GM18858 (cell line): Measurements from ENCODE around the gene SLC22A17.

Experiments used
- ATAC-seq: cut with Tn5 transposase; IDR thresholded peaks from one replicate; pipeline ENCODE4 v1.9.1; 2021; ENCODE audit not compliant: unreplicated experiment

The SLC22A17 gene

DNA sequence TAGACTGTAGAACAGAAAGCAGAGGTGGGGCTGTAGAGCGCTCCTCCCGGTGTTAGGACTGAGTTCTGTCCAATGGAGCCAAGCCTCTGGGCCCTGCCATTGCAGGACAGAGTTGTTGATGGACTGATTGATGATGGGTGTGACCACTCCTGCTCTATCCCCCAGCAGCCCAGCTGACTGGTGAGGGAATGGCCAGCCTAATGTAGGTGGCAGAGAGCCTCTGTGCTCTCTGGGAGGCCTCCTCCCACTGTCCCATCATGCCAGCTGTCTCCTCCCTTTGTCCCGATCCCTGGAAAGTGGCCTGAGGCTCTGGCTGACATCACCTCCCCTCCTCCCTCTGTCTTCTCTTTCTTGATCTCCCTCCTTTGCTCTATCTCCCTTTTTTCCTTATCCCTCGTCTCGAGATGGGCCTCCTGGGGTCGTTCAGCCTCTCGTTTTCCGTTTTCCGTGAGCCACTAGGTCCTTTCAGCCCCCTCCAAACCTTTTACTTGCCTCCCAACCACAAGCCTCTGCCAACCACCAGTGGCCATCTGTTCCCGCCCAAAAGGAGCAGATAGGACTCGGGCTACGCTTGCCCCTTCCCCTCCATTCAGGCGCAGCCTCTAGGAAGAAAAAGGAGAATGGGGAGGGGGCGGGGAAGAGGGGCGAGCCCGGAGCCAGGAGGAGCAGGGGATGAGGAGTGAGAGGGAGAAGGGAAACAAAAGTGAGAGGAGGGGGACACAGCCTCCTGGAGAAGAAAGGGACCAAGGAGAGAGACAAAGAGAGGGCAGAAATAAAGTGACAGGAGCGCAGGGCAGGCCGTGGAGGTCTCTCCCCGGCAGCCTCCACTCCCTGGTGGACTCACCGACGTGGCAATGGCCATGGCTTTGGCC is 11.7 kb upstream of the SLC22A17 start:
- no peak for ATAC-seq

GRCh38 chr14:23362200-23362599 is 9.5 kb upstream of the SLC22A17 start:
- no peak for ATAC-seq

DNA sequence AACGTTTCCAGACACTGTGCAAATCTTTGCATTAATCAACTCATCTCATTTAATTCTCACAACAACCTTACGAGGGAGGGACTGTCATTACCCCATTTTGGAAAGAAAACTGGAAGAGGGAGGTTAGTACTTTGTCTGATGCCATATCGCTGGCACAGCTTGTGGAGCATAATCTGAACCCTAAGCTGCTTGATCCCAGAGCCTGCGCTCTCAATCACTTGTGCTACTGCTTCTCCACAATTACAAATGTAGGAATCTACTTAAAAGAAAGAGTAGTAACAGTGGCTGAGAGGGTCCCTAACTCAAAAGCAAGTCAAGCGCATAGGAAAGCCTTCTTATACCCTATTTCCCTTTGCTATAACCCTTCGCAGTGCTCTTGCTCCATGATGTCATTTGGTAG is 9.1 kb upstream of the SLC22A17 start:
- no peak for ATAC-seq

- ATAC-seq = no peak
Measured at GRCh38 chr14:23361320-23361719, 8.6 kb upstream of the SLC22A17 start.

DNA sequence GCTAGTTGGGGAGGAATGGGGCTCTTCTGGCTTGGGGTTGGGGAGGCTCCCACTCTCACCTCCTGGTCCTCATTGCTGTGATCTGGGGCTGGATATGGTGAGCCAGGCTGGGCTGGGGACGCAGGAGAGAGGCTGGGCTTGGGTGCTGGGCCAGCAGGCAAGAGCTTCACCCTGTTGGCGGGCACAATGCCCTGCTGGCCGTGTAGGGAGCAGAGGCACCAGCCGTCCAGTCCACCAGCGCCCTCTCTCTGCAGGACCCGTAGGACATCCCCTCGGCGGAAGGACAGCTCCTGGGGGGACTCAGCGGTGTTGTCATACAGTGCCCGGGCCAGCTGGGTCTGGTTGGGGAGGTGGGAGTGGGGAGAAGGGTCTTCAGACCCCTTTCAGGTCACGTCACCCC is 7.8 kb upstream of the SLC22A17 start:
- ATAC-seq = no peak

DNA sequence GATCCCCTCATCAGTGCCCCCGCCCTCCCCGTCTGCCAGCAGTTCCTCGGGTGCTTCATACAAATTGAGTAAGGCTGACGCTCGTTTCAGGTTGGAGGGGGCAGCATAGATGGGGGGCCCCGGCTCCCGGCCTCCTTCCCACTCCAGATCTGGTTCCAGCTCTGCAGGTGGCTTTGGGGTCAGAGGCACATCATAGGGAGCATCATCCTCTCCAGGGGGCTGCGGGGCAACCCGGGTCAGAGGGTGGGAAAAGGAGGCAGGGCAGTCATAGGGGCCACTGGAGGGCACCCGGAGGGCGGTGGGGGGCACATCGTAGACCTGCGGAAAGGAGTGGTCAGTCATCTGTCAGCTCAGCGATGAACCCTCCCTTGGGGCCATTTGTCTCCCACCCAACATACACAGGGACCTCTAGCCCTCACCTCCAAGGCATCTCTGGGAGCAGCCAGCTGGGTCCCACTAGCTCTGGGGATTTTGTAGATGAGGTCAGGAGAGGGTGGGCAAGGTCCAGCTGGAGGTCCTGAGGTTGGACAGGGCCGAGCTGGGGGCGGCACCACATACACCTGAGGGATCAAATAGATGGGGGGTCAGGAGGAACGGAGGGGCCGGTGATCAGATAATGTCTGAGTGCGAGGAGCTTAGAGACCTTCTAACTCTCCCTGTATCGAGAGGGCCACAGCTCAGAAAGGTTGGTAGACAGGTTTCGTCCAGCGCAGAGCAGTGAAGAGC is 7.2 kb upstream of the SLC22A17 start:
- no peak for ATAC-seq

GRCh38 chr14:23359167-23359626 is 6.5 kb upstream of the SLC22A17 start:
- ATAC-seq = no peak

- no peak for ATAC-seq
Measured at GRCh38 chr14:23358553-23359166, 6.0 kb upstream of the SLC22A17 start.

- no peak for ATAC-seq
Measured at GRCh38 chr14:23358042-23358441, 5.4 kb upstream of the SLC22A17 start.

DNA sequence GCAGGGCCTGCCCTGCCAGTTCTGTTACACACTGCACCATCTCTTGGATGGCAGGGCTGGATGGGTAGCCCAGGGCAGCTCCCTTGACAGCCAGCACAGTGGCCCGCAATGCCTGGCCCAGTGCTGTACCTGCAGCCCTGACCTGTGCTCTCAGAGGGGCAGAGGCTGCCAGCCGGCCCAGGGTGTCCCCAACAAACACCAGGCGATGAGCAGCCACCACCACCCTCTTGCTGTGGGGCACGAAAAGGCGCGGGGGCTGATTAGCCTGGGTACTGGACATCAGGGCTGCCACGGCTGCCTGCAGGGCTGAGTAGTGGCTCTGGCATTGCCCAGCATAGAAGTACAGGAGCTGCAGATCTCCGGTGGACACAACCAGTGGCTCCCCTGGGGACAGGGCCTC is 4.6 kb upstream of the SLC22A17 start:
- no peak for ATAC-seq

GRCh38 chr14:23356662-23357061 is 4.0 kb upstream of the SLC22A17 start:
- ATAC-seq = no peak

- ATAC-seq = no peak
Measured at GRCh38 chr14:23355871-23356435, 3.3 kb upstream of the SLC22A17 start.

DNA sequence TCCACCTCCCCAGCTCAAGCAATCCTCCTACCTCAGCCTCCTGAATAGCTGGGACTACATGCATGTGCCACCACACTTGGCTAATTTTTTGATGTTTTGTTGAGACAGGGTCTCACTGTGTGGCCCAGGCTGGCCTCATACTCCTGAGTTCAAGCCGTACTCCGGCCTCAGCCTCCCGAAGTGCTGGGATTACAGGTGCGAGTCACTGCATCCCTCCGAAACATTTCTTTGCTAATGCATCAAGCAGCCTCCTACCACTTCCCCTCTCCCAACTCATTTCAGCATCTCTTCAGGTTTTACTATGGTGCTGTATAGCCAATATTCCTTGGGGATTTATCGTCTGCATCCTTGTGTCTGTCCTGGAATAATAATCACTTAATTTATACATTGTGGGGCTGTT is 2.3 kb upstream of the SLC22A17 start:
- no peak for ATAC-seq

DNA sequence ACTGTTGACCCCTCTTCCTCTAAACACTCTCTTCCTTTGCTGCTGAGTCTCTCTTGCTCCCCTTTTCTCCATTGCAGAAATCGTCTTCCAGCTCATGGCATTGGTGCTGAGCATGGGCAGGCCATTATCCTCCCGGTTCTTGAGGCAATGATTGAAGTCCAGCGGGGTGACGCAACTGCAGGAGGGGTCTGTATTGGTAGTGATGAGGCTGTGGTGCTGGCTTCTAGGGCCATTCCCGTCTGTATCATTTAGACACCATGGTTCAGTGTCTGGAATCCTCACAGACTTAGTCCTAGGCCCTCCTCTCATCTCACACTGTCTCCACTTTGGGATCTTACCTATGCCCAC is 720 bp upstream of the SLC22A17 start:
- no peak for ATAC-seq

- no peak for ATAC-seq
Measured at GRCh38 chr14:23351681-23352505, 794 bp downstream of the SLC22A17 start.

DNA sequence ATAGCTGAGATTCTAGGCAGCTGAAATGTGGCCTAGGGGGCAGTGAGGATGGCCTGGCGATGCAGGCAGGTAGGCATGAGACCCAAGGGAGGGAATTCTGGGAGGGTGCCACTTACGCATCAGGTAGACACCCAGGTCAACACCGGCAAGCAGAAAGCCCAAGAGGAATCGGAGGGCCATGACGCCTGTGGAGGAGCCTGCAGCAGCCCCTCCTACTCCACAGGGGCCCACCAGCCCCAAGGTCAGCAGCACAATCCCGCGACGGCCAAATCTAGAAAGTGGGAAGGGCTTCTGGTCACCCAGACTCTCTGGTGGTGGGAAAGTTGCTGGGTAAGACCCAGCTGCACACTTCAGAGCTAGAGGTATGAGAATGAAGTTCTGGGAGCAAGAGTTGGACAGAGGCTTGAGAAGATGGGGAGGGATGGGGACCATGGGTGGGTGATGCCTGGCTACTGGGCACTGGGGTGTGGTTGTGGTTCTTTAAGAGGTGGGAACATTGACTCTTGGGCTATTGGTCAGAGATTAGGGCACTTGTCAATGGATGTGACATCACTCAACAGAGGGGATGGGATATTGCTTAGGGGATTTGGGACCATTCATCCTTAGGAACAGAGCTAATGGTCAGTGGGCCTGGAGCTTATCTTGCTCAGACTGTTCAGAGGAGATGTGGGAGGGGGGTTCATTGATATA is 3.4 kb downstream of the SLC22A17 start:
- ATAC-seq = no peak

DNA sequence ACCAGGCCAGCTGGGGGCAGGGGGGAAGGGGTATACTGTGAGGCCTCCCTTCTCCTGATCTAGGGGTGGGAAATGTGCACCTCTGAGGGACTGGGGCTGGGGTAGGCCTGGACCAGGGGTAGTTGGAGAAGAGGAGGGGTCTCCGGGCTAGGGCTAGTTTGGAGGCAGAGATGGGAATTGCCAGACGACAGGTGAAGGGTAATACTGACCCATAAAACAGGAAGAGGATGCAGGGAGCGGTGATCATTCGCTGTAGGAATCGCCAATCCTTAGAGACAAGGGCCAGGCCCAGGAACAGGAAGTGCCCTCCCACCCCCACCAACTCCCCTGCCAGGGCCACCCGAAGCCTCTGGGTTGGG is 4.4 kb downstream of the SLC22A17 start:
- no peak for ATAC-seq

DNA sequence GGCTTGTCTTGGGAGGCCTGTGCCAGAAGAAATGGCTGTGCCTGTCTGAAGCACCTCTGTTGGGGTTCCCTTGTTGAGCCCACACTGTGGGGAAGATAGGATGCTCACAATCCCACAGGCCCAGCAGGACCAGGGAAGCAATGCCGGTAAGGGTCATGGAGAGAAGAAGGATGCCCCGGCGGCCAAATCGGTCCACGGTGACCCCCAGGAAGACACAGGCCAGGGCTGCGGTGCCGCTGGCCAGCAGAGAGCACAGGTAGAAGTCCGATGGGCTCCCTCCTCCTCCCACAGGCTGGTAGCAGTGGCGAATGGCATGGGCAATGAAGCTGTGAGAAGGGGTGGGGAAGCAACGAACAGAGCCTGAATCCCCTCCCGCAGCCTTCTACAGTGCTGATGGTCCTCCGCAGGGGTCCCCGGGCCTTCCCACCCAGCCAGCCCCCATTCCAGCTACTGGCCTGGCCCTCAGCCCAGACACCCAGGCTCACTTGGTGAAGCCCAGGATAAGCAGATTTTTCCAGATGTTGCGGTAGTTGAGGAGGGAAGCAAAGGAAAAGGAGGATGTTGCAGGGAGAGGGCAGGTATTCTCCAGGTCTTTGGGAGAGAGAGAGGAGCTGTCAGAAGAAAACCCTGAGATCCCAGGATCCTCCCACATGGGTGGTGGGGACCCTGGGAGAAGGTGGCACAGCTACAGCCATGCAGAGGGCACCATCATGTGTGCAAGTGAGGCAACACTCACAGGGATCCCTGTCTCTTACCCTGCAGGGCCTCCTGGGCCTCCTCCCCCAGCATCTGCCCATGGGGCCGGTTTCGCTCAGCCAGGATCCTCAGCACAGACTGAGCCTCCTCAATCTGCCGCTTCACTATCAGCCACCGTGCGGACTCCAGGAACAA is 5.0 kb downstream of the SLC22A17 start:
- ATAC-seq = no peak

GRCh38 chr14:23346693-23347405 is 5.8 kb downstream of the SLC22A17 start:
- ATAC-seq = no peak
